Mesendoderm (in vitro differentiated cells): ENCODE results near the gene TP53AIP1.

Experiments used
- DNase-seq: peaks from one replicate; pipeline ENCODE4 v3.0.0; 2013
- H2AK5ac ChIP-seq: 2 replicates; pipeline ENCODE4 v1.6.1; 2013; ENCODE audit warnings: low read length, inconsistent platforms
- H2BK120ac ChIP-seq: 2 replicates; pipeline ENCODE4 v1.6.1; 2013; ENCODE audit warnings: low read depth, mild to moderate bottlenecking, low read length, moderate library complexity, mixed read lengths
- H2BK15ac ChIP-seq: replicated peaks from 2 replicates; pipeline ENCODE4 v1.6.1; 2013; ENCODE audit warnings: low read depth, mild to moderate bottlenecking, moderate library complexity
- H2BK5ac ChIP-seq: 2 replicates; pipeline ENCODE4 v1.6.1; 2013; ENCODE audit warnings: low read length, inconsistent platforms
- H3K18ac ChIP-seq: 2 replicates; pipeline ENCODE4 v1.6.1; 2013; ENCODE audit warnings: mild to moderate bottlenecking, low read length, mixed read lengths
- H3K23ac ChIP-seq: one replicate; pipeline ENCODE4 v1.6.1; 2013; ENCODE audit warnings: low read length
- H3K27ac ChIP-seq: 2 replicates; pipeline ENCODE4 v1.5.1; 2013; ENCODE audit warnings: low read depth, mild to moderate bottlenecking, inconsistent platforms, low read length, moderate library complexity
- H3K27me3 ChIP-seq: 2 replicates; pipeline ENCODE4 v1.6.1; 2013; ENCODE audit warnings: low read length, control low read depth, mild to moderate bottlenecking, inconsistent platforms; ENCODE audit not compliant: insufficient read depth, poor library complexity
- H3K36me3 ChIP-seq: 2 replicates; pipeline ENCODE4 v1.6.1; 2013; ENCODE audit warnings: low read length, inconsistent platforms; ENCODE audit not compliant: control insufficient read depth, insufficient read depth
- H3K4ac ChIP-seq: one replicate; pipeline ENCODE4 v1.6.1; 2013; ENCODE audit warnings: low read depth, mild to moderate bottlenecking, low read length, moderate library complexity
- H3K4me1 ChIP-seq: 2 replicates; pipeline ENCODE4 v1.6.1; 2013; ENCODE audit warnings: low read depth, low read length, inconsistent platforms; ENCODE audit not compliant: control insufficient read depth
- H3K4me2 ChIP-seq: 2 replicates; pipeline ENCODE4 v1.6.1; 2013; ENCODE audit warnings: low read length
- H3K4me3 ChIP-seq: 2 replicates; pipeline ENCODE4 v1.5.1; 2013; ENCODE audit warnings: mild to moderate bottlenecking, low read length
- H3K56ac ChIP-seq: one replicate; pipeline ENCODE4 v1.6.1; 2013; ENCODE audit warnings: low read length
- H3K79me1 ChIP-seq: 2 replicates; pipeline ENCODE4 v1.6.1; 2013; ENCODE audit warnings: low read length, inconsistent platforms
- H3K79me2 ChIP-seq: 2 replicates; pipeline ENCODE4 v1.6.1; 2013; ENCODE audit warnings: mild to moderate bottlenecking, low read length; ENCODE audit not compliant: control insufficient read depth, insufficient read depth
- H3K9ac ChIP-seq: 2 replicates; pipeline ENCODE4 v1.6.1; 2013; ENCODE audit warnings: low read length, inconsistent platforms
- H4K5ac ChIP-seq: one replicate; pipeline ENCODE4 v1.6.1; 2013; ENCODE audit warnings: low read length
- H4K8ac ChIP-seq: one replicate; pipeline ENCODE4 v1.6.1; 2013; ENCODE audit warnings: low read depth, mild to moderate bottlenecking, control low read depth, low read length, moderate library complexity
- WGBS: extraction: QIAGEN DNeasy Blood & Tissue Kit; methylation state at CpG from one replicate; pipeline ENCODE4 v1.1.7; 2013; ENCODE audit warnings: low lambda C conversion rate, missing lambda C conversion rate; ENCODE audit not compliant: insufficient coverage; ENCODE audit errors: extremely low coverage; 5-methylcytosine and 5-hydroxymethylcytosine counted together

Gene TP53AIP1

DNA sequence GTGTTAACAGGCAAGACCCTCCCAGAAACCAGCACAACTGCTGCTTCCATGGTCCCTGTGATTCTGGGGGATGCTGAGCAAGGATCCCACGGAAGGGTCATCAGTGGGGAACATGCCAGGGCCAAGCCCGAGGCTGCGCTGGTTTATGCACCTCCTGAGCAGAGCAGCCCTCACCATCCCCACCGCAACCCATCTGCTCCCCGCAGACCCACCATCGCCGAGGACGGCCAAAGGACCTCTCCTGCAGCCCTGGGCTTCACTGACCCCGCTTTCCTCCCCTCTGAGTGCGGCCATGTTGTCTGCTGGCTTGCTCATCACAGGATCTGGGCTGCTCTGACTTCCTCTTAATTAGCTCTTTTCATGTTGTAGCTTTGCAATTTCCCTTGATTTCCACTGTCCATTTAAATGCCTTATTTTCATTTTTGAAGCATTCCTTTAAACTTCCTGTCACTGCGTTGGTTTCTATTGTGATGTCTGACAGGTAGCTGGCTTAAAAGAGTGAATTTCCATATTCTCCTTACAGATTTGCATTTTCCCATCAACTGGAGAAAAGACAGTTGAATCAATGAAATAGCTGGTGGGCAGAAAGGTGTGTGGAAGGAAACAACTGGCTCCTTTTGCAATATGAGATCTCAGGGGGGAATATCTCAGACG is 14.9 kb downstream of the TP53AIP1 start:
- peaks cover 10% of the 10 kb centered on the region for H3K27me3 ChIP-seq
- H3K79me2 ChIP-seq, result no peaks in the 10 kb centered on the region
- H3K4ac ChIP-seq, result no peak overlapping the region
- H4K5ac ChIP-seq, result no peak overlapping the region
- H3K18ac ChIP-seq, result no peak overlapping the region
- no peaks in the 10 kb centered on the region for H3K79me1 ChIP-seq
- no peak overlapping the region for H3K56ac ChIP-seq
- no CpG with 5 or more reads among the region's 12 CpGs for WGBS
- no peak for DNase-seq
- H3K23ac ChIP-seq, result no peak overlapping the region
- no peak overlapping the region for H2BK5ac ChIP-seq
- H2BK15ac ChIP-seq, result no peak overlapping the region
- no peak overlapping the region for H2BK120ac ChIP-seq
- no peak overlapping the region for H3K4me3 ChIP-seq
- H3K27ac ChIP-seq, result no peak overlapping the region
- H3K36me3 ChIP-seq, result no peaks in the 10 kb centered on the region
- H3K4me2 ChIP-seq, result no peak overlapping the region
- no peak overlapping the region for H4K8ac ChIP-seq
- no peak overlapping the region for H3K9ac ChIP-seq
- H3K4me1 ChIP-seq, result peaks cover 2% of the 10 kb centered on the region
- H2AK5ac ChIP-seq, result no peak overlapping the region

DNA sequence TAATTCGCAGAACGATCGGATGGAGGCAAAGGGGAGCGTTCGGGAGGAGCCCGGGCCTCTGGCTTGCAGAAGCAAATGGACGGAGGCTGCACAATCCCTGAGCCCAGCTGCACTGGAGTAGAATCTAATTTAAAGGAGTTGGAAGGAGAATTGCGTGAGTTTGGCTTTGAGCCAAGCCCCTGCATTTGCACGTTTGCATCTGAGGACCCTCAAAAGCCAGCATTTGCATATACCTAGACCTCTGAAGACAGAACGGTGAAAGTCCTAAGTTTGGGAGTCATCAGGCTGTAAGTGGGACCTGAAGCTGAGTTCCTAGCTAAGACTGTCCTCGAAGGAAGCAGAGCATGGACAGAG is 15.6 kb downstream of the TP53AIP1 start:
- no peak overlapping the region for H3K4me2 ChIP-seq
- DNase-seq, result no peak
- no peak overlapping the region for H2BK5ac ChIP-seq
- WGBS, result no CpG with 5 or more reads among the region's 11 CpGs
- peaks cover 2% of the 10 kb centered on the region for H3K4me1 ChIP-seq
- H2AK5ac ChIP-seq, result no peak overlapping the region
- H3K23ac ChIP-seq, result no peak overlapping the region
- peaks cover 10% of the 10 kb centered on the region for H3K27me3 ChIP-seq
- no peak overlapping the region for H3K27ac ChIP-seq
- no peak overlapping the region for H2BK15ac ChIP-seq
- no peak overlapping the region for H4K8ac ChIP-seq
- no peak overlapping the region for H3K4me3 ChIP-seq
- no peak overlapping the region for H3K4ac ChIP-seq
- no peak overlapping the region for H3K9ac ChIP-seq
- H2BK120ac ChIP-seq, result no peak overlapping the region
- H3K79me2 ChIP-seq, result no peaks in the 10 kb centered on the region
- no peak overlapping the region for H3K56ac ChIP-seq
- no peaks in the 10 kb centered on the region for H3K79me1 ChIP-seq
- no peaks in the 10 kb centered on the region for H3K36me3 ChIP-seq
- H3K18ac ChIP-seq, result no peak overlapping the region
- no peak overlapping the region for H4K5ac ChIP-seq

DNA sequence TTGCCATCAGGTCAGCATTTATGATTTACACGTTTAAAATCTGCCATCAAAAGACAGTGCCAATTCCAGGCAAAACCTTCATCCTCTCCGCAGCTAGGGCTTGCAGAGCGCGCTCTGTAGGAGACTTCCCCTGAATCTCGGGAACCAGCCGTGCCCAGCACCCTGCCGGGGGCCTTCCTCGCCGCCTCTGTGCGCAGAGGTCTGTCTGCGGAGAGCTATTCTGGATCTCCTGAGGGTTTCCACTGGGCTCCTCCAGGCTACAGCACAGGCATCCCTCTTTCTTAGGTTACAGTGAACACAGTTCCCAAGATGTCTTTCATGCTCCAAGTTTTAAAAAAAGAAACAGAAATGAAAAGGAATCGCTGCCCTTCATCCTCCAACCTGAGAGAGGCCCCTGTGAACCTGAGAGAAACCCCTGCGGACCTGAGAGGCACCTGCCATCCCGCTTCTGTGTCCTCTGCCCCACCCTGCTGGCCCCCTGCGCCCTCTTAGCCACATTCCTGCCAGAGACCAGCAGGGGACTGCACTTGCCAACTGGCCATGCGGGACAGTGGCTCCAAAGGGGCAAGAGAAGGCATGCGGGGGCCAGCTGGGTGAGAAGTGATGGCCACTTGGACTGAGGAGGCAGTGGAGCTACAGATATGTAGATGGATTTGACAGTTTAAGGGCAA is 16.1 kb downstream of the TP53AIP1 start:
- no peak for DNase-seq
- Histone ChIP-seq H3K4me2 (no peak overlapping the region), H3K4me3 (no peak overlapping the region), H3K56ac (no peak overlapping the region), H4K8ac (no peak overlapping the region), H3K4me1 (peaks cover 2% of the 10 kb centered on the region), H3K4ac (no peak overlapping the region), H2AK5ac (no peak overlapping the region), H3K23ac (no peak overlapping the region), H3K9ac (no peak overlapping the region), H3K18ac (no peak overlapping the region), H3K27ac (no peak overlapping the region), H2BK5ac (no peak overlapping the region), H3K79me1 (no peaks in the 10 kb centered on the region), H2BK120ac (no peak overlapping the region), H4K5ac (no peak overlapping the region), H3K79me2 (no peaks in the 10 kb centered on the region), H3K27me3 (peaks cover 10% of the 10 kb centered on the region), H3K36me3 (no peaks in the 10 kb centered on the region), H2BK15ac (no peak overlapping the region)
- no CpG with 5 or more reads among the region's 17 CpGs for WGBS

DNA sequence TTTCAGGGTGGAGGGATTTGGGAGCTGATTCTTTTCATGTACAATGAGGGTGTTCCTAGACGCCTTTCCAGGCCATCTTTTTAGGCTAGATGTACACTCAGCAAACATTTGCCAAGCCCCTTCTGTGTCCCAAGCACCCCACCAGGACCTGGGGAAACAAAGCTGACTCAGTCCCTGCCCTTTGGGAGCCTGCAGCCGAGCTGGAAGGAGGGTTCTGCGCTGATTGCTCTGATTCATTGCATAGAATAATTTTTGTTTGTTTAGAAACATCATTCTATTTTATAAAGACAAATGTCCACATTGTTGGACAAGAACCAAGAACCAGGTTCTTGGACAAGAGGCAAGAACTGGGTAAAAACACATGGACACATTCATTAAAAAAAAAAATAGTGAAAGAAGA is 16.7 kb downstream of the TP53AIP1 start:
- Histone ChIP-seq H2BK15ac (no peak overlapping the region), H3K56ac (no peak overlapping the region)

DNA sequence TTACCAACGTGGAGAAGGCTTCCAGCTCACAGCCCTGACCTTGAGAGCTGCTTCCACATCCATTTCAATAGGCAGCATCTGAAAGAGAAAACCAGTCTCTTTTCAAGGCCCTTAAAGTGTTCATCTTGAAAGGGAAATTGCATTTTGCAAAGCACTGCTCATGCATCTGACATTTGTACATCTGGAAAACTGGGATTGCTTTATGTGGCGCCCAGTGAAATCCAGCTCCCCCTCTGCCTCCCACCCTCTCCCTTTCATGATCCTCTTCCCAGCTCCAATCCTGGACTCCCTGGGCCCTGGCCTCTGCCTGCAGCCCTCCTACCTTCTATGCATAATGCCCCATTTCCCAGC is 17.4 kb downstream of the TP53AIP1 start:
- Histone ChIP-seq H3K27me3 (peaks cover 10% of the 10 kb centered on the region), H3K4me1 (peaks cover 2% of the 10 kb centered on the region), H3K4me3 (no peak overlapping the region), H3K79me2 (no peaks in the 10 kb centered on the region), H2BK120ac (no peak overlapping the region), H3K56ac (no peak overlapping the region), H4K5ac (no peak overlapping the region), H3K18ac (no peak overlapping the region), H2BK5ac (no peak overlapping the region), H4K8ac (no peak overlapping the region), H2BK15ac (no peak overlapping the region), H3K79me1 (no peaks in the 10 kb centered on the region), H3K36me3 (no peaks in the 10 kb centered on the region), H3K23ac (no peak overlapping the region), H2AK5ac (no peak overlapping the region), H3K27ac (no peak overlapping the region), H3K4ac (no peak overlapping the region), H3K4me2 (no peak overlapping the region), H3K9ac (no peak overlapping the region)
- WGBS, result no CpG with 5 or more reads among the region's 2 CpGs
- no peak for DNase-seq

More for the DNA sequence above, 16.7 kb downstream of the TP53AIP1 start:
- Histone ChIP-seq H3K23ac (no peak overlapping the region), H3K18ac (no peak overlapping the region), H3K27ac (no peak overlapping the region), H2BK120ac (no peak overlapping the region), H2BK5ac (no peak overlapping the region), H3K4me3 (no peak overlapping the region), H3K27me3 (peaks cover 10% of the 10 kb centered on the region), H4K5ac (no peak overlapping the region), H3K4me1 (peaks cover 2% of the 10 kb centered on the region), H3K4ac (no peak overlapping the region), H2AK5ac (no peak overlapping the region), H3K9ac (no peak overlapping the region), H3K79me2 (no peaks in the 10 kb centered on the region), H3K4me2 (no peak overlapping the region), H3K36me3 (no peaks in the 10 kb centered on the region), H3K79me1 (no peaks in the 10 kb centered on the region), H4K8ac (no peak overlapping the region)
- no peak for DNase-seq
- WGBS, result no CpG with 5 or more reads among the region's 3 CpGs
